Right lung (tissue), 10 donors: ENCODE results near the gene BUB1B. TPM values are rescaled to one million over a fixed set of nuclear protein-coding genes. Genes with fewer than 3 reads are reported as not detected.
A peak's percentile ranks its signal among the peaks of the same experiment; 100 is the strongest.
"Not testable (repeated sequence)": the region's sequence is repeated elsewhere in the genome, so short reads cannot be mapped to it uniquely, and the experiment has no call there.

Source experiments
- DNase-seq, 2 donors: peaks; one replicate each; pipeline ENCODE4 v3.0.0-alpha.2; 2013
- long read RNA-seq, 8 donors: transcript quantifications; one replicate each; lab custom pipeline, GENCODE V29; 2026
- polyA plus RNA-seq, 5 donors: library from polyadenylated mRNA; unstranded; fragments of 120-200 nt; gene quantifications; one replicate each; pipeline versions ENCODE4 v1.2.1 to v1.2.3, GENCODE V29; 2013; ENCODE audit warnings: inconsistent platforms in 1 of 5, low replicate concordance in 1 of 5; ENCODE audit not compliant: insufficient read length in 5 of 5, insufficient read depth in 1 of 5

The BUB1B gene
- polyA plus RNA-seq = 10 to 100 TPM; 19.0 to 58.1 (median 38.9) TPM
- long read RNA-seq, donor 1, partial matches to known transcripts = 0 of 2 reads
- long read RNA-seq, donor 1, other reads (novel, unspliced or antisense) = 0 of 2 reads
- long read RNA-seq, donor 2, partial matches to known transcripts = 5 of 9 reads
- long read RNA-seq, donor 2, other reads (novel, unspliced or antisense) = 0 of 9 reads
- long read RNA-seq, donor 3, partial matches to known transcripts = 8 of 11 reads
- long read RNA-seq, donor 3, other reads (novel, unspliced or antisense) = 0 of 11 reads
- long read RNA-seq, donor 4, partial matches to known transcripts = 0 of 1 reads
- long read RNA-seq, donor 4, other reads (novel, unspliced or antisense) = 0 of 1 reads
- long read RNA-seq, donor 5, partial matches to known transcripts = 20 of 23 reads
- long read RNA-seq, donor 5, other reads (novel, unspliced or antisense) = 0 of 23 reads
- long read RNA-seq, donor 6, partial matches to known transcripts = 0 of 2 reads
- long read RNA-seq, donor 6, other reads (novel, unspliced or antisense) = 0 of 2 reads
- long read RNA-seq, donor 7 = 0 reads
- long read RNA-seq, donor 8, partial matches to known transcripts = 7 of 7 reads
- long read RNA-seq, donor 8, other reads (novel, unspliced or antisense) = 0 of 7 reads

DNA sequence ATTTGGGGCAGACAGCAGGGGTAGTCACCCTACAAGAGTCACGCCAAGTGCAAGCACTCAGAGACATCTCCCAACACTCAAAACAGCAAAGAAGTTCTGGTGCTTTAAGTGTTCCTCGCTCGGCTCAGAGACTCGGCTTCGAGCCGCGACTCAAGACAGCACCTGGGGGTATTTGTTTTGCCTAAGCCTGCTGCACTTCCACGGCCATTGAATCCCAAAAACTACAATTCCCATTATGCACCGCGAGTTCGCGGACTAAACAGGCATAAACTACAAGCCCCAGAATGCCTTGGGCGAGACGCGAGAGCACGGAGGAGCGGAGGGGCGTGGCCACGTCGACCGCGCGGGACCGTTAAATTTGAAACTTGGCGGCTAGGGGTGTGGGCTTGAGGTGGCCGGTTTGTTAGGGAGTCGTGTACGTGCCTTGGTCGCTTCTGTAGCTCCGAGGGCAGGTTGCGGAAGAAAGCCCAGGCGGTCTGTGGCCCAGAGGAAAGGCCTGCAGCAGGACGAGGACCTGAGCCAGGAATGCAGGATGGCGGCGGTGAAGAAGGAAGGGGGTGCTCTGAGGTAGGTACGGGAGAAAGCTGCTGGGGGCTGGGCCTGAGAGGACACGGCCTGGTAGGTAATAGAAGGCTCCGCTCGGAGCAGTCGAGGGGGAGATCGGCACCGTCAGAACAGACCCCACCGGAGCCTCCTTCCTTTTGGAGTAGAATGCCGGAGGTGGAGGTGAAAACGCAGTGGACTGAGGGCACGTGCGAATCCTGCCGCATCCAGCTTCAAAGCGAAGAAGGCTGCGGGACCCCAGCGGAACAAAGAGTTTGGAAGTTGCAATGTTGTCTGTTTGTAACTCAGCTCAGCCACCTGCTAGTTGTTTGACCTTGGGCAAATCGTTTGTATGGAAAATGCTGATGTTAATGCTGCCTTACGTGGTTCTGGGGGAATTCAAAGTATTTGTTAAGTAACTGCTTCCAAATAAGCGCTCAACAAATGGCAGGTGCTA, at the start of gene BUB1B:
Gene BUB1B (plus strand): TSS at position 381 of the 1,000 bp plus-strand sequence. CDS start 152 bp downstream, at position 533.
- peak; percentile 88 to 94 for DNase-seq

DNA sequence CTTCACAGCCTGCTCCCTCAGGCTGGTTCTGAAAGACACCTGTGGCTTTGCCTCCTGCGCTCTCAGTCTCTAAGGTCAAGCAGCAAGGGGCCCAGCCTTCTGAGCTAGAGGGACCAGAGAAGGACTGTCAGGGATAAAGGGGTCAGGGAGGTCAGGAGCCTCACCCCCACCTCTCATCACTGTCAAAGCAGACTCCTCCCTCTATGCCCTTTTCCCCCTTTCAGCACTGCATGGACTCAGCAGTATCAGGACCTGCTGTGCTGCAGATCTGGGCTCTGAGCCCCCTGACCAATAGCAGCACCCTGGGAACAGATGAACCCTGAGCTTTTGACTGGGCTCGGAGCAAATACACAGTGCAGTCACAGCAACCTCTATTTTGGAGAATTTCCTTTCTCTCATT, 49.0 kb upstream of the BUB1B start:
- no peak for DNase-seq

- DNase-seq = no peak
Observed at GRCh38 chr15:40112789-40113188, 48.1 kb upstream of the BUB1B start.

DNA sequence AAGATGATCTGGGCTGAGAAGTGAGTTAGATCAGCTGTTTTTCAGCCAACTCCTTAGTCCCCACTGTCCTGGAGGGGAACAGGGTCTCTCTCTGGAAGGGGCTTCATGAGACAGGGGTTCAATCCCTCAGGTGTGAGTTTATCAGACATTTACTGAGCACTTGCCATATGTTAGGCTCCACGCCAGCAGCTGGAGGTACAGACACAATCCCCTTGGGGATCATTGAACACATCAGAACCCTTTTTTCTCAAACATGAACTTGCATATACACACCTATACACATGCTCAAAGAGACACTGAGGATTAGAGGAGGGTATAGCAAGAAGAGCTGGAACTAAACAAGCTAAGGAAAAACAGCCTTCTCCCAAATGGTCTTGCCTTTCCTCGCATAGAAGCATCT, 46.7 kb upstream of the BUB1B start:
- DNase-seq = no peak

DNA sequence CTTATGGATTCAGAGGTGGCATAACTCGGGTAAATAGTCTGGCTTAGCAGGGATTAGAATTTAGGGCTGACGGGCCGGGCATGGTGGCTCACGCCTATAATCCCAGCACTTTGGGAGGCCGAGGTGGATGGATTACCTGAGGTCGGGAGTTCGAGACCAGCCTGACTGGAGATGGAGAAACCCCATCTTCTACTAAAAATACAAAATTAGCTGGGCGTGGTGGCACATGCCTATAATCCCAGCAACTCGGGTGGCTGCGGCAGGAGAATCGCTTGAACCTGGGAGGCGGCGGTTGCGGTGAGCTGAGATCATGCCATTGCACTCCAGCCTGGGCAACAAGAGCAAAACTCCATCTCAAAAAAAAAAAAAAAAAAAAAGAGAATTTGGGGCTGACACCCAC, 45.8 kb upstream of the BUB1B start:
- not testable (repeated sequence) for DNase-seq

DNA sequence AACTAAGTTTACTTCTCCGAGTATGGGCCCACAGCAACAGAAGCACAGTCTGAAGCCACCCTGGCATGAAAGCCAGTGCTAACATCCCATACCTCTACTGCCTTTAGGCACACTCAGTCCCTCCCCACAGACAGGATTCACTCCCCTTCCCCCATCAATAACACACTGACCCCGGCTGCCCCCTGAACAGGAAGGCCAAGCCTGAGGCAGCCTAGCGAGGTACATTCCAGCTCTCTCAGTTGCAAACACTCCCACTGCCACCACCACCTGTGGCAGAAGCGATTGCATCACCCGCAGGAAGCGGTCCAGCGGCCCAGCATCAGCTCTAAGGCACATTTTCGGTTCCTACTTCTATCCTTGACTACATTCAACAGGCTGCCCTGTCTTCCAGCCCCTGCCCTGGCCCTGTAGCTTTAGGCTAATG, 45.2 kb upstream of the BUB1B start:
- peak; percentile 17 to 22 for DNase-seq

GRCh38 chr15:40118473-40118872, 42.4 kb upstream of the BUB1B start:
- no peak for DNase-seq

- DNase-seq = no peak
Observed at GRCh38 chr15:40121911-40122638, 38.8 kb upstream of the BUB1B start.

GRCh38 chr15:40122989-40123388, 37.9 kb upstream of the BUB1B start:
- not testable (repeated sequence) for DNase-seq

DNA sequence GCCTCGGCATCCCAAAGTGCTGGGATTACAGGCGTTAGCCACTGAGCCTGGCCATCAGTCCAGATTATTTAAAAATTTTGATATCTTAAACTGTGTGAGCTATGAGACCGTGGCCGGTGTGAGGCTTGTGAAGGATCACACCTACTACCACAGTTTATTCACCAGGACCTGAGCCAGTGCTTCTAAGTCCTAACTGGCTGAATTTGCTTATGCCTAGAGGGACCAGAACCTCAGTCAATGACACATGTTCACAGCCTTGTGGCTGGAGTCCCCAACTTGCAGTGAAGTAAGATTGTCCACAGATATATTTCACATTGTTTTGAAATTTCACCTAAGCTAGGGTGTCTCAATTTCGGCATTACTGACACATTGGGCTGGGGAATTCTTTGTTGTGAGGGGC, 37.0 kb upstream of the BUB1B start:
- DNase-seq = not testable (repeated sequence)

DNA sequence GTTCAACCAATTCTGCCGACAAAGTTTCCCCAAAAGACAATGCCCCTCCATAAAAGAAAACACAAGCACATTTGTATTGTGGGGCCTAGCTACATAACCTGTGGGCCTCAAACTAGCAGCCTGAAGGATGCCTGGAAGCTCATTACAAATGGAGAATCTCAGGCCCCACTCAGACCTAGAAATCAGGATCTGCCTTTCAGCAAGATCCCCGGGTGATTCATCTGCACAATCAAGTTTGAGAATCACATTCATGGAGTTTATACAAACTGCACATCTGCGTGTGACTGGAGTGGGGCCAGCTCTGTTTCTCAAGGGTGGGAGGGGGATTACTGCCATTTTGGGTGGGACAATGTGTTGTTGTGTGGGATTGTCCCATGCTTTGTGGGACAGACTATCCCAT, 36.5 kb upstream of the BUB1B start:
- DNase-seq = not testable (repeated sequence)

GRCh38 chr15:40124807-40125285, 36.0 kb upstream of the BUB1B start:
- DNase-seq = not testable (repeated sequence)

DNA sequence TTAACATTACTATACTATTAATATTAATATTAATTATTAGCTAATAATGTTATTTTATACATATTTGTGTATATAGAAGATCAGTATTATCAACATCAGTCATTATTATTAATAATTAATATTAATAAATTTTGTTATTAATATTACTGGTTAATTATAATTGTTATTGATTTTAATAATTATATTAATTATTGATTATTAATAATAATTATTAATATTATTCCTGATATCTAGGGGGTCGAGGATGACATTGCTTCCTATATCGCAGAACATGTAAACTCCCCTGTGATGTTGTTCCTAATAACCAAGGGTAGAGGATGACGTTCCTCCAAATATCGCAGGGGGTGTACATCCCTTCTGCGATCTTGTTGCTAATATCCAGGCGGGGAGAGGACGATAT, 34.9 kb upstream of the BUB1B start:
- no peak for DNase-seq

GRCh38 chr15:40128766-40129660, 31.9 kb upstream of the BUB1B start:
- no peak for DNase-seq

GRCh38 chr15:40130118-40130517, 30.8 kb upstream of the BUB1B start:
- no peak for DNase-seq

DNA sequence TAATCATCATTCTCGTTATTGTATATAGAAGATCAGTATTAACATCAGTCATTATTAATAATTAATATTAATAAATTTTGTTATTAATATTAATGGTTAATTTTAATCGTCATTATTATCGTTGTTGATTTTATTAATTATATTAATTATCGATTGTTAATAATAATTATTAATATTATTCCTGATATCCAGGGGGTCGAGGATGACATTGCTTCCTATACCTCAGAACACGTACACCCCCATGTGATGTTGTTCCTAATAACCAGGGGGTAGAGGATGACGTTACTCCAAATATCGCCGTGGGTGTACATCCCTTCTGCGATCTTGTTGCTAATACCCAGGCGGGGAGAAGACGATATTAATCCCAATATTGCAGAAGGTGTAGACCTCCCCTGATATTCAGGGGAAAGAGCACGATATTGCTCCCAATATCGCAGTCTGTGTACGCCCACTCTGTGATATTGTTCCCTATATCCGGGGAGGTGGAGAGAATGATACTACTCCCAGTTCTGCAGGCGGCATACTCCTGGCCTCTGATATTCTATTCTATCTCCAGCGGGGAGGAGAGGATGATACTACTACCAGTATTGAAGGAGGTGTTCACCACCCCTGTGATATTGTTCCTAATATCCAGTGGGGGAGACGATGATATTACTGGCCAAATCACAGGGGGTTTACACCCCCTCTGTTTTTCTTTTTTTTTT, 29.9 kb upstream of the BUB1B start:
- no peak for DNase-seq

GRCh38 chr15:40133544-40133943, 27.3 kb upstream of the BUB1B start:
- DNase-seq = no peak

- DNase-seq = no peak
Observed at GRCh38 chr15:40134885-40135284, 26.0 kb upstream of the BUB1B start.

DNA sequence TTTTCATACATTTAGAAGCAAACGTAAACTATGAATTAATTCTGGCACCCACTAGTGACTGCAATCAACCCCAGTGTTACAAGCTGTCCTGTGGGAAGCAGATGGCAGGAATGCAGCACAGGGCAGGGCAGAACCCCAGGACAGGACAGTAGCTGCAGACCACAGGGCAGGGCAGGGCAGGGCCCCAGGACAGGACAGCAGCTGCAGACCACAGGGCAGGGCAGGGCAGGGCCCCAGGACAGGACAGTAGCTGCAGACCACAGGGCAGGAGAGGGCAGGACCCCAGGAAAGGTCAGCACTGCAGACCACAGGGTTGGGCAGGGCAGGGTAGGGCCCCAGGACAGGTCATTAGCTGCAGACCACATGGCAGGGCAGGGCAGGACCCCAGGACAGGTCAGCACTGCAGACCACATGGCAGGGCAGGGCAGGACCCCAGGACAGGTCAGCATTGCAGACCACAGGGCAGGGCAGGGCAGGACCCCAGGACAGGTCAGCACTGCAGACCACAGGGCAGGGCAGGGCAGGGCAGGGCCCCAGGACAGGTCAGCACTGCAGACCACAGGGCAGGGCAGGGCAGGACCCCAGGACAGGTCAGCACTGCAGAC, 24.9 kb upstream of the BUB1B start:
- not testable (repeated sequence) for DNase-seq
